ENCODE results near the gene SEZ6L2.
"Not testable (repeated sequence)": the region's sequence is repeated elsewhere in the genome, so short reads cannot be mapped to it uniquely, and the experiment has no call there.

SEZ6L2 gene

DNA sequence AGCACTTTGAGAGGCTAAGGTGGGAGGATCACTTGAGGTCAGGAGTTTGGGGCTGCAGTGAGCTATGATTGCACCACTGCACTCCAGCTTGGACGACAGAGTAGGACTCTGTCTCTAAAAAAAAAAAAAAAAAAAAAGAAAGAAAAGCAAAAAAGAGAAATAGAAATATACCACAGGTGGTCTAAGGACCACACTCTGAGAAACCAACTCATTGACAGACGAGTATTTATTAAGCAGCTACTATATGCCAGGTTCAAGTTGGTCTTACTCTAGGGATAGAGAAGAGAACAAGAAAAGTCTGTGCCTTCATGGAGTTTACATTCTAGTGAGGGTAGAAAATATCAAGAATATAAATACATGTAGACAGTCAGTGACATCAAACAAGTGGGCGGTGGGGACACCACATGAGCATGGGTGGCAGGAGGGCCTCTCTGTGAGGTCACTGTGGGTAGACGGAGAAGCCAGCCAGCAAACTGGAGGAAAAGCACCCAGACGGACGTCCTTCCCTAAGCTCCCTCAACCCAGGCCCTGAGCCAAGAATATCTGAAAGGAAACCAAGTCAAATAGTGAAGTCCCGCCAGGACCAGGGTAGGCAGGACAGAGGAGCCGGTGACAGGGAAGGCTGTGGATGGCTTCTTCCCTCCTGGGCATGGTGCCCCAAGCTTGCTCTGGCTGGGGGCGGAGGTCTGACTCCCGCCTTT, 41.1 kb downstream of the SEZ6L2 start:
- no peak for DNase-seq (ENCODE audit: low read depth in 2 of 3, low spot score in 2 of 3)

DNA sequence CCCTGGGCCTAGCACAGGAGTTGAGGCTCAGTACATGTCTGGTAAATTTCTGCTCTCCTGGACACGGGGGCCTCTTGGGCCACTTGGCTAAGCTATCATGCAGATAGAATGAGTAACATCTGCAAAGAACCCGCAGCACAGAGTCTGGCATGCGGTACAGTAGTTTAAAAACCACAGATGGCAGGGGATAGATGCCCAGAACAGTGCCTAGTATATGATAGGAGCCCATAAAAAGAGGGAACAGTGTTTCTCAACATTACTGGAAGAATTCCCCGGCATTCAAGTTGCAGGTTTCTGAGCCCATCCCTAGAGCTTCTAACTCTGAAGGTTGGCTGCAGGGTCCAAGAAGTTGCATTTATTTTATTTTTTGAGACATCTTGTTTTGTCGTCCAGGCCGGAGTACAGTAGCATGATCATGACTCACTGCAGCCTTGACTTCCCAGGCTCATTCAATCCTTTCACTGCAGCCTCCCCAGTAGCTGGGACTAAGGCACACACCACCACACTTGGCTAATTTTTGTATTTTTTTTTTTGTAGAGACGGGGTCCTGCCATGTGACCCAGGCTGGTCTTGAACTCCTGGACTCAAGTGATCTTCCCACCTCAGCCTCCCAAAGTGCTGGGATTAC, 42.1 kb downstream of the SEZ6L2 start:
- no peak for DNase-seq (ENCODE audit: low read depth in 2 of 3, low spot score in 2 of 3)

DNA sequence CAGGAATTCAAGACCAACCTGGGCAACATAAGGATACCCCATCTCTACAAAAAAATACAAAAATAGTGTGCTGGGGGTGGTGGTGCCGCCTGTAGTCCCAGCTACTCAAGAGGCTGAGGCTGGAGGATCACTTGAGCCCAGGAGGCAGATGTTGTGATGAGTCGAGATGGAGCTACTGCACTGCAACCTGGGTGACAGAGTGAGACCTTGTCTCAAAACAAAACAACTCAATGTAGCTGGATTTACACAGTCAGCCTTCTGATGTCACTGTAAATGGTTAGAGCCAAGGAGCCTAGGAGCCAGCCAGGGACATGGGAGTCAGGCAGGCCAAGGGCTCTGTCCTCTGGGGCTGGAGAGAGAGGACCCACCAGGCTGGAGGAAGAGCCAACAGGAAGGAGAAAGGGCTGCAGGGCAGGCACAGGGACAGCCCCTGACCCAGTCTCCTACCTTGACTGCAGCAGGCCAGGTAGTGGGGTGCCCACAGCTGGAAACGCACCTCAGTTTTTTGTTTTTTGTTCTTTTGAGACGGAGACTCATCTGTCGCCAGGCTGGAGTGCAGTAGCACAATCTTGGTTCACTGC, 44.7 kb downstream of the SEZ6L2 start:
- DNase-seq (ENCODE audit: low read depth in 2 of 3, low spot score in 2 of 3), result no peak

DNA sequence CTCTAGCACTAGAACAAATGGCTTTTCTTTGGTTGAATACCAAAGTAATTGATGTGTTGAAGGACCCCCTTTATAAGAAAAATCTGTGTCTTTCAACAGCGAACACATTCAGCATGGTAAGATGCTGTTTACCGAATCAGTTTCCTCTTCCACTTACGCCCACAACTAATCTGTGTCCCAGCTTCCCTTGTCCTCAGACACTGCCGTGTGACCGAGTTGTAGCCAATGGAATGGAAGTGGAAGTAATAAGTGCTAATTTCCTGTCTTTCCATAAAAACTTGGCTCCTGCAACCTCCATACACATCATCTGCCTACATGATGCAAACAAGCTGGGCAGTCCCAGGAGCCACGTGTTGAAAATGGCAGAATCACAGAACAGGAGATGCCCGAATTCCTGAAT, 46.7 kb downstream of the SEZ6L2 start:
- no peak for DNase-seq (ENCODE audit: low read depth in 2 of 3, low spot score in 2 of 3)

DNA sequence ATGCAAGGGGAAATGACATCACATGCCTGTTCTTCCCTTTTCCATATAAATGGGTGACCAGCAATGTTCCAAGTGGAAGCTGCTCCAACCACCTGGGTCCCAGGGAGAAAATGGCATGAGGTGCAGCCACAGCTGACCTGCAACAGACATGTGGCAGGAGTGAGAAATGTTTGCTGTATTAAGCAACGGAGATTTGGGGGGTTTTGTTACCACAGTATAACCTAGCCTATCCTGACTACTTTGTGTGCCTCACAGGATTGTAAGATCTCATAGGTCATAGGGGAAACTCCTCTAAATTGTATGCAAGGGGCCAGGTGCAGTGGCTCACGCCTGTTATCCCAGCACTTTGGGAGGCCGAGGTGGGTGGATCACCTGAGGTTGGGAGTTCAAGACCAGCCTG, 48.4 kb downstream of the SEZ6L2 start:
- DNase-seq (ENCODE audit: low read depth in 2 of 3, low spot score in 2 of 3), result no peak

DNA sequence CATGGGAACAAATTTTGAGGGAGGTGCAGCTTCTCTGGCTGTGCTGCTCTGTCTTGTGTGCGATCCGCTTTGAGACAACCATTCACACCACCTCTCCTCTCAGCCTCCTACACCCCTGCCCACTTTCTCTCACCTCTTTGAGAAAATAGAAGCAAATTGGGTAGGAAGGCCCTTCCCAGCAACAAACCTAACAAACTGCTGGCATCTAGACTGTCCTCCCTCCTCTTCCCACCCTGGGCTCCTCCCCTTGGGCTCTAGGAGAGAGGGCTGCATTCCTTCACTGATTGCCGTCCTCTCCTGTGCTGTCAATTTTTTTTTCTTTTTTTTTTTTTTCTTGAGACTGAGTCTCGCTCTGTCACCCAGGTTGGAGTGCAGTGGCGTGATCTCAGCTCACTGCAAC, 49.8 kb downstream of the SEZ6L2 start:
- DNase-seq (ENCODE audit: low read depth in 2 of 3, low spot score in 2 of 3), result no peak

DNA sequence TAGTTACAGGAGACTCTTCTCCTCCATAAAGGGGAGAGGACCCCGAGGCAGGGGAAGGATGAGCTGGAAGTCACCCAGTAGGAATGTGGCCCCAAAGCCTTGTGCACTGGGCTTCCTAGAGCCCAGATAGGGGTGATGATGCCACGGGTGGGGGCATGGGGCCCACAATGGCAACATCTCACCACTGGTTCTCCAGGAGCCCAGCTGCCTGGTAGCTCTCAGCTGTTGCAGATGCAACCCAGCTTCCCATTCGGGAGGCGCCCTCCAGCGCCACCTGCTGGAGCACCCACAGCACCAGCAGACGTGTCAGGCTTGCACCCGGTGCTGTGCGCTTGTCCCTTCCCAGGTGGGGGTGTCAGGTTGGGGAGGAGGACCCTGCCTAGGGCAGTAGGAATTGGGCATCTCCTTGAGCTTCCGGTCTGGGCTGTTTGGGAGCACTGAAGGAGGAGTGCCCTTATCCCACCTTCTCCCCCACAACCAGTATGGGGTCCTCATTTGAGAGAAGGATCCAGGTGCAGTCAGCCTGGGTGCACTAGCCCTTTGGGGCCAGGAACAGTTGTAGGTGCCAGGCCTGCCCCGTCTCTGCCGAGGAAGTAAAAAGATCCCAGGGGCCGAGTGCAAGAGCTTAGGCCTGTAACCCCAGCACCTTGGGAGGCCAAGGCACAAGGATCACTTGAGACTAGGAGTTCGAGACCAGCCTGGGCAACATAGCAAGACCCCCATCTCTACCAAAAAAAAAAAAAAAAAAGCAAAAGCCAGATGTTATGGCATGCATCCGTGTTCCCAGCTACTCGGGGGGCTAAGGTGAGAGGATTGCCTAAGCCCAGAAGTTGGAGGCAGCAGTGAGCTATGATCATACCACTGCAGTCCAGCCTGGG, 50.7 kb downstream of the SEZ6L2 start:
- peak; percentile 54 to 79 (median 78) for DNase-seq (ENCODE audit: low read depth in 2 of 3, low spot score in 2 of 3)

DNA sequence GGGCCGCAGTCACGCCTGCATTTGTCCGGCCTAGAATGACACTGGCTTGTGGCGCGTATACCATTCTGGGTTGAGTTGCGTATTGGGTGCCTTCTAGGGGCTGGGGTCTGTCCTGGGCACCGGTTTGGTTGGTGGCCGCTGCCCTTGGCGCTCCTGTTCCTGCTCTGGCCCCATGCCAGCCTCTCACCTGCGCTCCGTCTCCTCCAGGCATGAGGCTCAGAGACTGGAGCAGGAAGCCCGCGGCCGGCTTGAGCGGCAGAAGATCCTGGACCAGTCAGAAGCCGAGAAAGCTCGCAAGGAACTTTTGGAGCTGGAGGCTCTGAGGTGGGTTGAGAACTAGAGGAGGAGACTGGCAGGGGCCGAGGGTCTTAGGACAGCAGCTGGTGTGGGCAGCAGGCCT, 53.7 kb downstream of the SEZ6L2 start:
- DNase-seq (ENCODE audit: low read depth in 2 of 3, low spot score in 2 of 3), result no peak

DNA sequence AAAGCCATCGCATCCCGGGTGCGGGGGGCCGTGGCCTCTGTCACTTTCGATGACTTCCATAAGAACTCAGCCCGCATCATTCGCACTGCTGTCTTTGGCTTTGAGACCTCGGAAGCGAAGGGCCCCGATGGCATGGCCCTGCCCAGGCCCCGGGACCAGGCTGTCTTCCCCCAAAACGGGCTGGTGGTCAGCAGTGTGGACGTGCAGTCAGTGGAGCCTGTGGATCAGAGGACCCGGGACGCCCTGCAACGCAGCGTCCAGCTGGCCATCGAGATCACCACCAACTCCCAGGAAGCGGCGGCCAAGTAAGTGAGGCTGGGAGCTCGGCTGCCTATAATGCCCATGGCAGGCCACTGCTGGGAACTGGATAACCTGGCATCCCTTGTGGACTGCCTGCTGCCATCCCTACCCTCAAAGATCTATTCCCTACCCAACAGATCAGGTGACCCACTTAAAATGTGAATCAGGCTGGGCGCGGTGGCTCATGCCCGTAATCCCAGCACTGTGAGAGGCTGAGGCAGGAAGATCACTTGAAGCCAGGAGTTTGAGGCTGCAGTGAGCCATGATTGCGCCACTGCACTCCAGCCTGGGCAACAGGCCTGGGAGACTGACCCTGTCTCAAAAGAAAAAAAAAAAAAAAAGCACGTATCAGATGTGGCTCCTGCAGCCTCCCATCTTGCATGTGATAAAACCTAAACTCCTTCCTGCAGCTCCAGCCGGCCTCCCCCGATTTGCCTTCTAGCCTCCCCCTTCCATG, 54.6 kb downstream of the SEZ6L2 start:
- no peak for DNase-seq (ENCODE audit: low read depth in 2 of 3, low spot score in 2 of 3)

DNA sequence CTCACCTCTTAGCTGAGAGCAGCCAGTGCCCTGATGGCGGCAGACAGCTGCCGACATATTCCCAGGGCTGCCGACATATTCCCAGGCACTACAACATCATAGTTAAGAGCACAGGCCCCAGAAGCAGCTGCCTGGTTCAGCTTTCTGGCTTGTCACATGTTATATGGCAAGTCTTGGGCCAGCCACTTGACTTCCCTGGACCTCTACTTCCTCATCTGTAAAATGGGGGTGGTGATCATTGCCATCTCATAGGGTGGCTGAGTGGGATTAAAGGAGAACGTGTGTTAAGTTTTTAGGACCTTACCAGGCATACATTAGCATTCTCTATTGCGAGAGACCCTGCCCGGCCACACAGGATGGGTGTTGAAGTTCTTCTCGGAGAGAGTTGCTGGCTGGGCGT, 55.4 kb downstream of the SEZ6L2 start:
- no peak for DNase-seq (ENCODE audit: low read depth in 2 of 3, low spot score in 2 of 3)

DNA sequence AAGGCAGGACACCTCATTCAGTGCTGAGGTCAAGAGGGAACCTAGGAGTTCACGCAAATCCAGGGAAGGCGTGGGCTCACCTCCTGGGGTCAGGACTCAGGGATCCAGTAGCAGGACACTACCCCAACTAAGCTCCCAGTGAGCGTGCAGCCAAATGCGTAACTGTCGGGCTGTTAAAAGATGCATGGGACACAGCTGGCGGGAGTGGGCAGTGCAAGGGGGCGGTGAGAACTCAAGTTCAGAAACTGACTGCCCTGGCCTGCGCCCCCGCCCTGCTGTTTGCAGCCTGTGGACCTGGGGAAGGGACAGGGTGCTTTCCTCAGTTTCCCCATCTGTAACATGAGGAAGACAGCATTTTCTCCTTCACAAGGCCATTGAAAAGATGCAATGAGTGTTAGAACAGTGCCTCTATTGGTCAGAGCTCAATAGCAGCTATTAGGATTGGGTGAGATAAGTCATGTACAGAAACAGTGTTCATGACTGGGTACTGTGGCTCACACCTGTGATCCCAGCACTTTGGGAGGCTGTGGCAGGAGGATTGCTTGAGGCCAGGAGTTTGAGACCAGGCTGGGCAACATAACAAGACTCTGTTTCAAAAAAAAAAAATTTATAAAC, 56.5 kb downstream of the SEZ6L2 start:
- no peak for DNase-seq (ENCODE audit: low read depth in 2 of 3, low spot score in 2 of 3)

DNA sequence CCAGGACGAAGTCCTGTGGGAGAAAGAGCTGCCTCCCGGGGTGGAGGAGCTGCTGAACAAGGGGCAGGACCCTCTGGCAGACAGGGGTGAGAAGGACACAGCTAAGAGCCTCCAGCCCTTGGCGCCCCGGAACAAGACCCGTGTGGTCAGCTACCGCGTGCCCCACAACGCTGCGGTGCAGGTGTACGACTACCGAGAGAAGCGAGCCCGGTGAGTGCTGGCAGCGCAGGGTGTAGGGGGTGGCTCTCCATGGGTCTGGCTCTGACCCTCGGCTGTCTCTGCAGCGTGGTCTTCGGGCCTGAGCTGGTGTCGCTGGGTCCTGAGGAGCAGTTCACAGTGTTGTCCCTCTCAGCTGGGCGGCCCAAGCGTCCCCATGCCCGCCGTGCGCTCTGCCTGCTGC, 57.7 kb downstream of the SEZ6L2 start:
- DNase-seq (ENCODE audit: low read depth in 2 of 3, low spot score in 2 of 3), result no peak

DNA sequence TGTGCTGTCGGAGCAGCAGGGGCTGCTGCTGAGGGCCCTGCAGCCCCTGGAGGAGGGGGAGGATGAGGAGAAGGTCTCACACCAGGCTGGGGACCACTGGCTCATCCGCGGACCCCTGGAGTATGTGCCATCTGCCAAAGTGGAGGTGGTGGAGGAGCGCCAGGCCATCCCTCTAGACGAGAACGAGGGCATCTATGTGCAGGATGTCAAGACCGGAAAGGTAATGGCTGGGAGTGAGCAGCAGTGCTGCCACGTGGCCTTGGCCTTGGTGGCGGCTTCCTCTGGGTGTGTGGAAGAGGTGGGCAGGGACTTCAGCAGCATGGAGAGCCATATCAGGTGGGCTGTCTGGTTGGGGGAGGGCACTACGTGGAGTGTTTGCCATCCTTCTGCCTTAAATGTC, 59.1 kb downstream of the SEZ6L2 start:
- no peak for DNase-seq (ENCODE audit: low read depth in 2 of 3, low spot score in 2 of 3)

DNA sequence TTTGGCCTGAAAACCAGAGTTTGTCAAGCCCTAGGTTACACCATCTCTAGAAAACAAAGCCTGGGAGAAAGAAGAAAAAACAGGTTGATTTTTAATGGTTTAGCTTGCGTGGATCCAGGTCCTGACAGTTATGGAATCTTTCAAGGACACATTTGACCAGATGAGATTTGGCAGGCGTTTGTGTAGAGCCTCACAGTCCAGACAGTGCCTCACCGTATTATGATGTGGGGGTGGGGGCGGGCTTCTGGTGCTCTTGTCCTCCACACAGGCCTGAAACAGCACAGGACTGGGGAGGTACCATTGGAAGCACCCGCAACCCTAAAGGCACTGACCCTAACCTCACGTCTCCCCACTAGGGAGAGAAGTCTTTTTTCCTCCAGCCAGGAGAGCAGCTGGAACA, 59.5 kb downstream of the SEZ6L2 start:
- no peak for DNase-seq (ENCODE audit: low read depth in 2 of 3, low spot score in 2 of 3)

DNA sequence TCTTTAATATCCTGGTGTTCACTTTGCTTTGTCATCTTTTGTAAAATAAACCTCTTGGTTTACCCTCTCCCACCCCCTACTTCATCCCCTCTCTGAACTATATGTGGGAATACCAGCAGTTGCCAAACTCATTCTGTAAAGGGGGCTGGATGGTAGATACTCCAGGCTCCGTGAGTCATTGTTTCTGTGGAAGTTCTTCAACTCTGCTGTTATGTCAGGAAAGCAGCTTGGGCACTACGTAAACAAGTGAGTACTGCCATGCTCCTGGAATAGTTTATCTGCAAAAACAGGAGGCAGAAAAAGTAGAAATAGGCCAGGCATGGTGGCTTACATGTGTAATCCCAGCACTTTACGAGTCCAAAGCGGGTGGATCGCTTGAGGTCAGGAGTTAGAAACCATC, 61.5 kb downstream of the SEZ6L2 start:
- no peak for DNase-seq (ENCODE audit: low read depth in 2 of 3, low spot score in 2 of 3)

DNA sequence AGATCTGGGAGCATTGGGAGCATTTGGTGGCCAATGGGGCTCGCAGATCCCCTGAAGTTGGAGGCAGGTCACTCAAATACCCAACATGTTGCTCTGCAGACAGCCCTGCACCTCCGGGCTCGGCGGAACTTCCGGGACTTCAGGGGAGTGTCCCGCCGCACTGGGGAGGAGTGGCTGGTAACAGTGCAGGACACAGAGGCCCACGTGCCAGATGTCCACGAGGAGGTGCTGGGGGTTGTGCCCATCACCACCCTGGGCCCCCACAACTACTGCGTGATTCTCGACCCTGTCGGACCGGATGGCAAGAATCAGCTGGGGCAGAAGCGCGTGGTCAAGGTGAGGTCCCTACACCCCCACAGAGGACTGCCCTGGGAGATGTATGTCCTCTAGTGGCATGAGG, 62.7 kb downstream of the SEZ6L2 start:
- no peak for DNase-seq (ENCODE audit: low read depth in 2 of 3, low spot score in 2 of 3)

DNA sequence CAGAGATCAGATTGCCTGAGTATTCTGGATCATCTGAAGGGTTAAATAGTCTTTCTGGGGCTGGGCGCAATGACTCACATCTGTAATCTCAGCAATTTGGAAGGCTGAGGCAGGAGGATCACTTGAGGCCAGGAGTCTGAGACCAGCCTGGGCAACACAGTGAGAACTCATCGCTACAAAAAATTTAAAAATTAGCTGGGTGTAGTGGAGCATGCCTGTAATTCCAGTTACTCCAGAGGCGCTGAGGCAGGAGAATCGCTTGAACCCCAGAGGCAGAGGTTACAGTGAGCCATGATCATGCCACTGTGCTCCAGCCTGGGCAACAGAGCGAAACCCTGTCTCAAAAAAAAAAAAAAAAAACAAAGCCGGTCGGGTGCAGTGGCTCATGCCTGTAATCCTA, 63.4 kb downstream of the SEZ6L2 start:
- no peak for DNase-seq (ENCODE audit: low read depth in 2 of 3, low spot score in 2 of 3)

DNA sequence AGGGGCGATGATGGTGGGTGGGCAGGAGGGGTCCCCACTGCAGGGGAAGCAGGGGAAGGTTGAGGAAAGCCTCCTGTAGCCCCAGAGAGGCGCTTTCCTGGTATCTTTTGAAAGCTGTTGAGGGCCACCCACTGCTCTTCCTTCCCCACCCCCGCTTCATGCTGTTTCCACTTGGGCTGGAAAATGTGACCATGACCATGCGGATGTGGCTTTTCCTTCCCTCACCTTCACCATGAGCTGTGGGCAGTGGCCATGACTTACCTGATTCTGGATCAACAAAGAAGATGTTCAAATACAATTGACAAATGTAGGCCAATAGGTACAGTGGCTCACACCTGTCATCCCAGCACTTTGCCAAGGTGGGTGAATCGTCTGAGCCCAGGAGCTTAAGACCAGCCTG, 65.3 kb downstream of the SEZ6L2 start:
- DNase-seq (ENCODE audit: low read depth in 2 of 3, low spot score in 2 of 3), result no peak

DNA sequence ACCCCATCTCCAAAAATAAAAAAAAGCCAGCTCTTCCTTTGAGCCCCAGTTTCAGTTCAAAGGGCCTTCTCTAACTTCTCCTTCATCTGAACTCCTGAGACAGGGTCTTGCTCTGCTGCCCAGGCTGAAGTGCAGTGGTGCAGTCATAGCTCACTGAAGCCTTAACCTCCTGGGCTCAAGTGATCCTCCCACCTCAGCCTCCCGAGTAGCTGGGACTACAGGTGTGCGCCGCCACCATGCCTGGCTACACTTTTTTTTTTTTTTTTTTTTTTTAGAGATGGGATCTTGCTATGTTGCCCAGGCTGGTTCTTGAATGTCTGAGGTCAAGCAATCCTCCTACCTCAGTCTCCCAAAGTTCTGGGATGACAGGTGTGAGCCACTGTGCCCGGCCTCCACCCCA, 66.1 kb downstream of the SEZ6L2 start:
- not testable (repeated sequence) for DNase-seq (ENCODE audit: low read depth in 2 of 3, low spot score in 2 of 3)

DNA sequence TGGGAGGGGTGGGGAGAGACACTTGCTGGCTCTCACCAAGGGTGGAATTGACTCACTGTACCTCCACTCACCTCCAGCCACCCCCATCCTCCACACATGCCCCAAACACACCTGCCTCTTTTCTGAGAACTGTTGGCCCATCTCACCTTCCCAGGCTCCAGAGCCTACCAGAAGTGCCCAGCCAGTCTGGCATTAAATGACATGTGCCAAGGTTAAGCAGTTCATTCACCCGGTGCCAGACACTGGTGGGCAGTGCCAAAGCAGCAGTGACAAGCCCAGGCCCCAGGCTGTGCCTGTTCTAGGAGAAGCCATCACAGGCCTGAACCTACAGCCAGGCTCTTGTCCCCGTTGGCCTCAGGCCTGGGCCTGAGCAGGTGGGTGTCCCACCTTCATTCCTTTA, 67.9 kb downstream of the SEZ6L2 start:
- no peak for DNase-seq (ENCODE audit: low read depth in 2 of 3, low spot score in 2 of 3)

DNA sequence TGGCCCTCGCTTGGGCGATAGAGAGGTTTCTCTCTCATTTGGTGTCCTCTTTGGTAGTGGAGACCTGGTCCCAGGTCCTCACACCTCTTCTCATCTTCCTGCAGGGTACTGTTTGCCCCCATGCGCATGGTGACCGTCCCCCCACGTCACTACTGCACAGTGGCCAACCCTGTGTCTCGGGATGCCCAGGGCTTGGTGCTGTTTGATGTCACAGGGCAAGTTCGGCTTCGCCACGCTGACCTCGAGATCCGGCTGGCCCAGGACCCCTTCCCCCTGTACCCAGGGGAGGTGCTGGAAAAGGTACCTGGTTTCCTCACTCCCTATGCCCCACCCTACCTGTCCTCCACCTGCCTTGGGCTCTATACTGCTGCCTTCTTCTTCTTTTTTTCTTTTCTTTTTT, 68.6 kb downstream of the SEZ6L2 start:
- no peak for DNase-seq (ENCODE audit: low read depth in 2 of 3, low spot score in 2 of 3)

Data from activated CD8-positive, alpha-beta memory T cell treated with anti-CD3 and anti-CD28 coated beads for 48 hours (primary cell).